SU-DHL-6 (cell line): Measurements from ENCODE around the gene RCBTB2.

ENCODE experiments used
- EZH2phosphoT487 ChIP-seq: fragments of 200-600 bp; sonication (generic), shearing (Covaris generic); conservative IDR thresholded peaks from 2 replicates; pipeline ENCODE4 v1.6.1; 2018; ENCODE audit warnings: mild to moderate bottlenecking, antibody characterized with exemption, low read length, moderate library complexity, mixed read lengths
- TF ChIP-seq, protein P1 (sequence below): fragments of 200-600 bp; sonication (generic); IDR thresholded peaks from one replicate; pipeline ENCODE4 v1.5.1; 2017; ENCODE audit warnings: antibody characterized with exemption, mild to moderate bottlenecking, low read length, moderate library complexity; ENCODE audit not compliant: insufficient read depth, poor library complexity, severe bottlenecking

- TF ChIP-seq, protein P1, sequence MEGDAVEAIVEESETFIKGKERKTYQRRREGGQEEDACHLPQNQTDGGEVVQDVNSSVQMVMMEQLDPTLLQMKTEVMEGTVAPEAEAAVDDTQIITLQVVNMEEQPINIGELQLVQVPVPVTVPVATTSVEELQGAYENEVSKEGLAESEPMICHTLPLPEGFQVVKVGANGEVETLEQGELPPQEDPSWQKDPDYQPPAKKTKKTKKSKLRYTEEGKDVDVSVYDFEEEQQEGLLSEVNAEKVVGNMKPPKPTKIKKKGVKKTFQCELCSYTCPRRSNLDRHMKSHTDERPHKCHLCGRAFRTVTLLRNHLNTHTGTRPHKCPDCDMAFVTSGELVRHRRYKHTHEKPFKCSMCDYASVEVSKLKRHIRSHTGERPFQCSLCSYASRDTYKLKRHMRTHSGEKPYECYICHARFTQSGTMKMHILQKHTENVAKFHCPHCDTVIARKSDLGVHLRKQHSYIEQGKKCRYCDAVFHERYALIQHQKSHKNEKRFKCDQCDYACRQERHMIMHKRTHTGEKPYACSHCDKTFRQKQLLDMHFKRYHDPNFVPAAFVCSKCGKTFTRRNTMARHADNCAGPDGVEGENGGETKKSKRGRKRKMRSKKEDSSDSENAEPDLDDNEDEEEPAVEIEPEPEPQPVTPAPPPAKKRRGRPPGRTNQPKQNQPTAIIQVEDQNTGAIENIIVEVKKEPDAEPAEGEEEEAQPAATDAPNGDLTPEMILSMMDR = no peak
- TF ChIP-seq EZH2phosphoT487 = no peak
Observed at GRCh38 chr13:48494874-48495273, 38.0 kb downstream of the RCBTB2 start.
